ENCODE results near the gene SV2C.
A peak's percentile ranks its signal among the peaks of the same experiment; 100 is the strongest.
"Not testable (repeated sequence)": the region's sequence is repeated elsewhere in the genome, so short reads cannot be mapped to it uniquely, and the experiment has no call there.

Gene SV2C

GRCh38 chr5:76225336-76225735, 142.2 kb downstream of the SV2C start:
- H3K27me3 Mint-ChIP-seq = no peaks in the 10 kb centered on the region
- no peak overlapping the region for H3K4me3 Mint-ChIP-seq
- no peaks in the 10 kb centered on the region for H3K9me3 Mint-ChIP-seq
- H3K27ac Mint-ChIP-seq = no peak overlapping the region
- H3K4me1 Mint-ChIP-seq = no peaks in the 10 kb centered on the region
- no peak for ATAC-seq
- no peaks in the 10 kb centered on the region for H3K36me3 Mint-ChIP-seq

DNA sequence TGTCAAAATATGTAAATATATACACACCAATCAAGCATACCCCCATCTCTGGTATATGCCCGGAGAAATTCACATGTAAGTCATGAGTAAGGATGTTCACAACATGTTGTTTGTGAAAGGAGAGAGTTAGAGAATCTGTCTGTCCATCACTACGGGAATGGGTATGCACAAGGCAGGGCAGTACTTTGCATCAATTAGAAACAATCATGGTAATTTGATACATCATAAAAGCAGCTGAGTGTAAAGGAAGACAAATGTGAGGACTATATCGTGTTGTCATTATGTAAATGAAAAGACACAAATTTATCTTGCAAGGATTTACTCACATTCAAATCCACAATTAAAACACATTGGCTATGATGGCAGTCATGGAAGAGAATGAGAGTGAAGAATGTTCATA, 146.7 kb downstream of the SV2C start:
- H3K27me3 Mint-ChIP-seq = no peaks in the 10 kb centered on the region
- no peaks in the 10 kb centered on the region for H3K9me3 Mint-ChIP-seq
- no peak overlapping the region for H3K4me3 Mint-ChIP-seq
- no peaks in the 10 kb centered on the region for H3K36me3 Mint-ChIP-seq
- no peak for ATAC-seq
- no peaks in the 10 kb centered on the region for H3K4me1 Mint-ChIP-seq
- no peak overlapping the region for H3K27ac Mint-ChIP-seq

GRCh38 chr5:76230711-76231285, 147.6 kb downstream of the SV2C start:
- no peak overlapping the region for H3K27ac Mint-ChIP-seq

DNA sequence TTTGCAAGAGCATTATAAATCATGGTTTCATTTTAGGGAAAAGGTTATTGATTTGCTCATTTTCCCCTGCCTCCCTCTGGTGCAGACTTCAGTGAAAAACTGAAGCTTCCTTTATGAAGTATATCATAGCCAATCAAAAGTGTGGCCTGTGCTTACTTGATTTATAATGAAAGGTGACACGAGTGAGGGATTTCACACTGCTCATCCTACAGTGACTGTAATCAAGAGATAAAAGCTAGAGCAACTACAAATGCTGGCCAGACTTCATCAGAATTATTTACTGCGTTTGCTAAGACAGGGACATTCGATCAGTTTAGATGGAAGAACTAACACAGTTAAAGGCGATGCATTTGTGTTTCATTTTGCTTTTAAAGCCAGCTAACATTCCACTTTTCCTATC, 151.5 kb downstream of the SV2C start:
- Mint-ChIP-seq H3K27me3 (no peaks in the 10 kb centered on the region), H3K27ac (no peak overlapping the region), H3K36me3 (no peaks in the 10 kb centered on the region), H3K4me1 (no peaks in the 10 kb centered on the region), H3K9me3 (peaks cover 15% of the 10 kb centered on the region), H3K4me3 (no peak overlapping the region)
- ATAC-seq = no peak

More at GRCh38 chr5:76230711-76231285, 147.6 kb downstream of the SV2C start:
- ATAC-seq = no peak
- H3K4me3 Mint-ChIP-seq = no peak overlapping the region
- no peaks in the 10 kb centered on the region for H3K4me1 Mint-ChIP-seq
- no peaks in the 10 kb centered on the region for H3K36me3 Mint-ChIP-seq
- H3K27me3 Mint-ChIP-seq = no peaks in the 10 kb centered on the region
- H3K9me3 Mint-ChIP-seq = no peaks in the 10 kb centered on the region

DNA sequence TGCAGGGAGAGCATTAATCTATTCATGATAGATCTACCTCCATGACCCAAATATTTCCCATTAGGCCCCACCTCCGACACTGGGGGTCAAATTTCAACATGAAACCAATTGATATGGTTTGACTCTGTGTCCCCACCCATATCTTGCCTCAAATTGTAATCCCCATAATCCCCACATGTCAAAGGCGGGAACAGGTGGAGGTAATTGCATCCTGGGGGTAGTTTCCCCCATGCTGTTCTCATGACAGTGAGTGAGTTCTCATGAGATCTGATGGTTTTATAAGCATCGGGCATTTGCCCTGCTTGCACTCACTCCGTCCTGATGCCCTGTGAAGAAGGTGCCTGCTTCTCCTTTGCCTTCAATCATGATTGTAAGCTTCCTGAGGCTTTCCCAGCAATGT, 153.5 kb downstream of the SV2C start:
- no peak for ATAC-seq
- Mint-ChIP-seq H3K4me1 (no peaks in the 10 kb centered on the region), H3K9me3 (peaks cover 15% of the 10 kb centered on the region), H3K27me3 (peaks cover 12% of the 10 kb centered on the region), H3K36me3 (no peaks in the 10 kb centered on the region), H3K4me3 (no peak overlapping the region), H3K27ac (no peak overlapping the region)

DNA sequence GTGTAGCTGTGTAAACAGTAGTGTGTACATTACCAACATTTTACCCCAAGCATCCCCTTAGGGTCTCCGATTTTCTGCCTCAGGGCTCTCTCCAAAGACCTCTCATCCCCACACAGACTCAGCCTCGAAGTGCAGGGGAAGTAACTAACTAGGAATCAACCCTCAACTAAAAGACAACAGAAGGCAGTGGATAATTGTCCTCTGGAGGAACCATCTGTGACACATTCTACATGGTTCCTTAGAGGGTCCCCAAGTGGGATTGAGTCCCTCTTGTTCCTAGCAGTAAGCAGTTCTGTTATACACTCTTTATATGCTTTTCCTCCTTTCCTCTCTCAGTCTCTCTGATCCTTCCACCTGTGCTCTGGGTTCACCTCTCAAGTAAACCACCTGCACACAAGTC, 157.2 kb downstream of the SV2C start:
- no peak overlapping the region for H3K4me3 Mint-ChIP-seq
- H3K27me3 Mint-ChIP-seq = peaks cover 20% of the 10 kb centered on the region
- no peaks in the 10 kb centered on the region for H3K4me1 Mint-ChIP-seq
- ATAC-seq = no peak
- peaks cover 15% of the 10 kb centered on the region for H3K9me3 Mint-ChIP-seq
- H3K36me3 Mint-ChIP-seq = no peaks in the 10 kb centered on the region
- H3K27ac Mint-ChIP-seq = no peak overlapping the region

DNA sequence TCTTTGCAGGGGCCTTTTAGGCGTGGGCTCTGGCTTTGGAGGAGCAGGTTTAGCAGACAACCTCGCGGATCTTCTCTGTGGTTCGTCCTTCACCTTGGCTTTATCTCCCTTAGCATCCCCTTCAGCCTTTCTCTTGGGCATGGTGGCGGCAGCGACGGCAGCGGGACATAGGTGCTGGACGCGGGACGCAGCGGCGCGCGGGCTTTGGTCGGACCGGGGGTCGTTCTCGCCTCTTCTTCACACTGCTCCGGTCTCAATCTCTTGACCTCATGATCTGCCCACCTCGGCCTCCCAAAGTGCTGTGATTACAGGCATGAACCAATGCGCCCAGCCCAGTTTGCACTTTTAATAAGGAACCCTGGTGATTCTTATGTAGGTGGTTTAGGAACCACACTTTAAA, 159.0 kb downstream of the SV2C start:
- H3K27ac Mint-ChIP-seq, H3K36me3 Mint-ChIP-seq, ATAC-seq, H3K4me3 Mint-ChIP-seq, H3K4me1 Mint-ChIP-seq: not testable (repeated sequence)
- H3K9me3 Mint-ChIP-seq = peaks cover 11% of the 10 kb centered on the region
- peaks cover 20% of the 10 kb centered on the region for H3K27me3 Mint-ChIP-seq

GRCh38 chr5:76245590-76245989, 162.4 kb downstream of the SV2C start:
- Mint-ChIP-seq H3K4me1 (no peaks in the 10 kb centered on the region), H3K27me3 (peaks cover 13% of the 10 kb centered on the region), H3K36me3 (no peaks in the 10 kb centered on the region), H3K4me3 (no peak overlapping the region), H3K9me3 (no peaks in the 10 kb centered on the region), H3K27ac (no peak overlapping the region)
- ATAC-seq = no peak

DNA sequence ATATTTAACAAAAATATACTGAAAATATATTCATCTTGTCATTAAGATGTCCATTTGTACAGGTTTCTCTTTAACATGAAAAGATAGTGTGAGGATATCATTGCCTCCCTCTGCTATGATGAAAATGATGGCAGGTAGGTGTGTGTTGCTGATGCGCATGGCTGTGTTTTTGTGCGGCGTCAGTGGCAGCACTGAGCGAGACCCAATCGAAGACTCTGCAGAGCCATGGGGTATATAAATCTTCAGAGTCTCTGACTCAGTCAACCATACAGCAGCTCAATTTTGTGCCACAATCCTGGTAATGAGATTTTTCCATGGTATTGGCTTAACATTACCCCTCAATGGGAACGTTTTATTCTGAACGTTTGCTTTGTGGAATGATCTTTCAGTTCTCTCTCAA, 166.4 kb downstream of the SV2C start:
- H3K4me3 Mint-ChIP-seq = no peak overlapping the region
- no peaks in the 10 kb centered on the region for H3K9me3 Mint-ChIP-seq
- H3K27ac Mint-ChIP-seq = no peak overlapping the region
- H3K36me3 Mint-ChIP-seq = no peaks in the 10 kb centered on the region
- ATAC-seq = no peak
- no peaks in the 10 kb centered on the region for H3K27me3 Mint-ChIP-seq
- H3K4me1 Mint-ChIP-seq = no peaks in the 10 kb centered on the region

- H3K4me1 Mint-ChIP-seq = no peaks in the 10 kb centered on the region
- H3K36me3 Mint-ChIP-seq = no peaks in the 10 kb centered on the region
- no peak overlapping the region for H3K4me3 Mint-ChIP-seq
- ATAC-seq = no peak
- no peak overlapping the region for H3K27ac Mint-ChIP-seq
- H3K27me3 Mint-ChIP-seq = peaks cover 4% of the 10 kb centered on the region
- no peaks in the 10 kb centered on the region for H3K9me3 Mint-ChIP-seq
These were observed 167.3 kb downstream of the SV2C start for GRCh38 chr5:76250463-76250862.

- Mint-ChIP-seq H3K4me1 (no peaks in the 10 kb centered on the region), H3K27ac (no peak overlapping the region), H3K4me3 (no peak overlapping the region), H3K27me3 (peaks cover 11% of the 10 kb centered on the region), H3K9me3 (no peaks in the 10 kb centered on the region), H3K36me3 (no peaks in the 10 kb centered on the region)
- ATAC-seq = no peak
These were observed 168.5 kb downstream of the SV2C start for GRCh38 chr5:76251656-76252055.

DNA sequence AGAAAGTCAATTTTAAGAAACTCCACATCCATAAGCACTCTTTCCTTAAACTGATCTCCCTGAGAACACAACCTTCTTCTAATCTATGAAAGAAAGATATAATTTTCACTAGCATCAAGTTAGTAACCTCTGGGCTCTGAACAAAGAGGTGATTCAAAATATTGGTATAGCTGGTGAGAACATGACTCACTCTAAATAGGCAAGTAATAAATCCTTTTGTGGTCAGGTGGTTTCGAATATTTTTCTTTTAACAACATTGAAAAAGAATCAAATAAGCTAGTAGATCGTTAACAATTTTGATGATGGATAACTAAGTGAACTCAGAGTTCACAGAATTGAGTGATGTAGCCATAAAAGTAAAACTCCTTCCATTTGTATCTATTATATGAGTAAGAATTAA, 169.3 kb downstream of the SV2C start:
- no peaks in the 10 kb centered on the region for H3K36me3 Mint-ChIP-seq
- ATAC-seq = no peak
- H3K27me3 Mint-ChIP-seq = peaks cover 11% of the 10 kb centered on the region
- no peak overlapping the region for H3K27ac Mint-ChIP-seq
- H3K4me1 Mint-ChIP-seq = no peaks in the 10 kb centered on the region
- no peaks in the 10 kb centered on the region for H3K9me3 Mint-ChIP-seq
- no peak overlapping the region for H3K4me3 Mint-ChIP-seq

DNA sequence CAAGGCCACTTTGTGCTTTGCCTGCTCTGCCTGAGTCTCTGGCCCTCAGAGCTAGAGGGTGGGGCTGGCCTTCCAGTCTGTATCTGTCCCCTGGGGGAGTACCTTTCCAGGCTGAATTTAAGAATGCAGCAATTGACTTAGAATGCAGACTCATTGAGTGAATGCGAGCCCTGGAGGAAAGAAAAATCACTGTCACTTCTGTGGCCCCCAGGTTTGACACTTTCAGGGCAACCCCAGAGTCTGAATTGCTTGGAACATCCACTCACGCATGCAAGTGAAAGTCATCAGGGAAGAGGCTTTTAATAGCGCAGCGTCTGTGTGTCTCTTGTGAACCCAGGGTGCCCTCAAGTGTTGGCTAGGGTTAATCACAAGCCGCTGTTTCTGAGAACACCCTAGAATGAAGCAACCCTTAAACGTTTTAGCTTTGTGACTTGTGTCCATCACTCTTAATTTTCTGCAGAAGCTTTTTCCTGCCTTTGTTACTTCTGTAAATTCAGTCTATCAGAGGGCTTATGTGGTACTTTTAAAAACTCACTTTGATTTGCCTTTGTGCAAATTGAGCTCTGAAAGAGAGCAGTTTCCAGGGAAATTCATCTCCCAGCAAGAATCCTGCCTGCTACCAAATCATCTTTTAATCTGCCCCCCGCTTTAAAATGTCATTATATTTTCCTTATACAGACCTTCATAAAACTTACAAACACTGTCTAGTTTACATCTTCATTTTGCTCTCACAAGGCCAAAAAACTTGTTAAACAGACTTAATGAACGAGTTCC, 173.1 kb downstream of the SV2C start:
- Mint-ChIP-seq H3K27me3 (peaks cover 11% of the 10 kb centered on the region), H3K4me1 (no peaks in the 10 kb centered on the region), H3K9me3 (no peaks in the 10 kb centered on the region), H3K36me3 (no peaks in the 10 kb centered on the region), H3K4me3 (no peak overlapping the region), H3K27ac (no peak overlapping the region)
- peak; percentile 77 for ATAC-seq

DNA sequence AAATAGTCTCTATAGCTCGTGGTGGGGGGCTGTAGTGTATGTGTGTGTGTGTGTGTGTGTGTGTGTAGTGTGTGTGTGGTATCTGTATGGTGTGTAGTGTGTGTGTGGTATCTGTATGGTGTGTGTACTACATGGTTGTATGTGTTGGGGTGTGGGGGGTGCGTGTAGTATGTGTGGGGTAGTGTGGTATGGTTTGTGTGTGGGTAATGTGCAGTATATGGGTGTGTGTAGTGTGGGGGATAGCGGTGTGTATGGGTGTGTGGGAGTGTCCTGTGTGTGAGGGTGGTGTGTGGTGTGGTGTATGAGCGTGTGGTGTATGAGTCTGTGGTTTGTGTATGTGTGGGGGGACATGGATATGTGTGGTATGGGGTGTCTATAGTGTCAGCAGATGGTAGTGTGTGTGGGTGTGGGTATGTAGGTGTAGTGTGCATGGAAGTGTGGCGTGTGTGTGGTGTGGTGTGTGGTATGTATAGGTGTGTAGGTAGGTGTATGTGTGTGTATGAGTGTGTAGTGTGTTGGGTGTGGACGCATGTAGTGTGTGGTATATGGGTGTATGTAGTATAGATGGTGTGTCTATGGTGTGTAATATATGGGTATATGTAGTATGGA, 174.1 kb downstream of the SV2C start:
- H3K9me3 Mint-ChIP-seq = no peaks in the 10 kb centered on the region
- H3K27ac Mint-ChIP-seq = no peak overlapping the region
- no peaks in the 10 kb centered on the region for H3K4me1 Mint-ChIP-seq
- H3K27me3 Mint-ChIP-seq = peaks cover 15% of the 10 kb centered on the region
- no peaks in the 10 kb centered on the region for H3K36me3 Mint-ChIP-seq
- peak; percentile 47 for ATAC-seq
- no peak overlapping the region for H3K4me3 Mint-ChIP-seq

- peaks cover 3% of the 10 kb centered on the region for H3K9me3 Mint-ChIP-seq
- H3K4me3 Mint-ChIP-seq = no peak overlapping the region
- H3K27me3 Mint-ChIP-seq = peaks cover 21% of the 10 kb centered on the region
- no peak overlapping the region for H3K27ac Mint-ChIP-seq
- ATAC-seq = no peak
- H3K36me3 Mint-ChIP-seq = no peaks in the 10 kb centered on the region
- H3K4me1 Mint-ChIP-seq = no peaks in the 10 kb centered on the region
These were observed 174.7 kb downstream of the SV2C start for GRCh38 chr5:76257897-76258296.

- H3K9me3 Mint-ChIP-seq = peaks cover 6% of the 10 kb centered on the region
- H3K4me1 Mint-ChIP-seq = peaks cover 3% of the 10 kb centered on the region
- H3K27me3 Mint-ChIP-seq = peaks cover 62% of the 10 kb centered on the region
- ATAC-seq = no peak
- no peaks in the 10 kb centered on the region for H3K36me3 Mint-ChIP-seq
- no peak overlapping the region for H3K4me3 Mint-ChIP-seq
- no peak overlapping the region for H3K27ac Mint-ChIP-seq
These were observed 181.5 kb downstream of the SV2C start for GRCh38 chr5:76264681-76265080.

Measured in stimulated activated memory B cell treated with anti-CD40 and anti-IgM and Interleukin-4, amounts not matched to agents 10 μg/mL and 1 μg/mL and 100 μg/mL, for 72 hours (primary cell).